ENCODE data around the gene IFFO2.
"Not testable (repeated sequence)": the region's sequence is repeated elsewhere in the genome, so short reads cannot be mapped to it uniquely, and the experiment has no call there.

The IFFO2 gene

DNA sequence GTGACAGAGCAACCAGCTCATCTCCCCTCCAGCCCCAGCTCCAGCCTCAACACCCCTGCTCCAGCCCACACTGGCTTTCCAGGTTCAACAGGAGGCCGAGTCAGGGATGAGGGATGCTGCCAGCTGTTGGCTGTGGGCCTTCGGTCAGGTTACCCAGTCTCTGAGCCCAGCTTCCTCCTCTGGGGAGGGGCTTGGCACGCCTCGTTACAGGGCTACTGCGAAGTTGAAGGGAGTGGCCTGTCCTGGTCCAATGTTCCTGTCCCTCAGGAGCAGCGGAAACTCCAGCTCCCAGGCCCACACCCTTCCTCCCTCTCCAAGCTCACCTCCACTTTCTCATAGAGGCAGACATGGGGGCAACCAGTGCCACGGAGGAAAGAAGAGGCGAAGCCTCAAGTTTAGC lies 81.9 kb downstream of the IFFO2 start:
- DNase-seq (ENCODE audit: low spot score) = no peak

DNA sequence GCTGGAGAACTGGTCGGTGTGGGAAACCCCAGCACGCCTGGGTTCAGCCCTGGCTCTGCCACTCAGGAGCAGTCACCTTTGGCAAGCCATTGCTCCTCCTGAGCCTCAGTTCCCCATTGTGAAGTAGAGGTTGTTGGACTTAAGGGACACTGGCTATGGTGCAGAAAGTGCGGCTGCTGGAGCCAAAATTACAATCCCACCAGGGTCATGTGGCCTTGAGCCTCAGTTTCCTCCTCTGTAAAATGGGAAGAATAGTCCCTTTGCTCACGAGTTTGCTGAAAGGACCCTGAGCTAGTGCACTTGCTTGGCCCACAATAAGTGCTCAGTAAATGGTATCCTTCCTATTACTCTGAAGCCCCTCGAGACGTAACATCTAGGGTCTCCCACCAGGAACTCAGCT lies 82.4 kb downstream of the IFFO2 start:
- no peak for DNase-seq (ENCODE audit: low spot score)

DNA sequence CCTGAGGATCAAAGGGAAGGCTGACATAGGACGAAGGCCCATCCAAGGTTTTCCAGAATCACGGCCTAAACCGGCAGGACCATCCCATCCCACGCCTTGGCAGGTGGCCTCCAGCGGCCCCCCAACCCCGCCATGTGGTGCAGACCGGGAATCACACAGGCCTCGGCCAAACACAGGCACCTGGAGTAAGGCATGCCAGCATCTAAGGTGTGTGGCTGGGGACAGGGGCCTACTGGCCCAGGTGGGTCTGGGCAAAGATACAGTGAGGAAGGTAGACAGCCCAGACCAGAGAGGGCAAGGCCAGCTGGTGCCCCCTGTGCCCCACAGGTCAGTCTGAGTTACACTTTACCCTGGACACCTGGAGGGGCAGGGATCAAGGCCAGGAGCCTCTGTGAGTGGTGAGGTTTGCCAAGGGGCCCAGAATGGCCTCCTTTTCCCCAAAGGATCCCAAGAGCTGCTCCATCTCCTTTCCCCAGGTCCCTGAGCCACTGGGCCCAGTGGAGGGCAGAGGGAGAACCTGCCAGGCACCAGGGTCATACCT lies 84.3 kb downstream of the IFFO2 start:
- DNase-seq (ENCODE audit: low spot score) = no peak

DNA sequence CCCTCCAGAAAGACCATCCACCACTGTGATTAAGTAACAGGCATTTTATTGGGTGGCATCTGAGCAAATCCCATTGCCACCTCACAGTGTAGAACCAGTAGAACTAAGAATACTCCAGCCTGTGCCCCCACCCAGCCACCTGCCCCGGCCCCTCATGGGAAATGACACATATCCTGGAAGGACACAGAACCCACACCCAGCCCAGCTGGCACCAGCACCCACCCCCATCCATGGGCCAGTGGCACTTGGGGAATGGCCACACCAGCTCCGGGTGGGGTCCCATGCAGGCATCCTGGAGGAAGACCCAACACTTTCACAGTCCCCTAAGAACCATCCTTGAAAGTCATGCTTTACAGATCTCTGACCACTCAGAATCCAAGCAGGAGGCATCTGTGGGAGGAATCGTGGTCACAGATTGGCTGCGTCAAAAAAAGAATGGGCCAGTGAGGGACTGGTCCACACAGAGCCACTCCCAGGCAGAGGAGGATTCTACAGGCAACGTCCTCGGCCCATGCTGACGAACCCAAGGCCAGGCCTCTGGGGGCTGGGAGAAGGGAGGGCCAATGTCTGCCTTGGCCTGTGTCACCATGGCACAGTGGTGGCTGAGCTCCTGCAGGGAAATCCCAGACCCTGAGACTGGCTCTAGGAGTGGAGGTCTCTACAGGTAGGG lies 84.9 kb downstream of the IFFO2 start:
- no peak for DNase-seq (ENCODE audit: low spot score)

DNA sequence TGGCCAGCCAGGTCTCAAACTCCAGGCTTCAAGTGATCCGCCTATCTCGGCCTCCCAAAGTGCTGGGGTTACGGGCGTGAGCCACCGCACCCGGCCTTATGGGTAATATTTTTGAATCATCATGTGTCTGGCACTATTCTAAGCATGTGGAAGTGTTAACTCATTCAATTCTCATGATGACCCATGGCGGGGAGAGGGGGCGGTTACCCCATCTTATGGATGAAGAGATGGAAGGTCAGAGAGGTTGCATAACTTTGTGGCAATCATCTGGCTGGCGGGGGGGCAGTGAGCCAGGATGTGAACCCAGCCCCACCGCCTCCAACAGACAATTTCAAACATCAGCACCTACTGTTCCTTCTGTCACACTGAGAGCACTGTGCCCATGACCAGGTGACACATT lies 85.5 kb downstream of the IFFO2 start:
- no peak for DNase-seq (ENCODE audit: low spot score)

DNA sequence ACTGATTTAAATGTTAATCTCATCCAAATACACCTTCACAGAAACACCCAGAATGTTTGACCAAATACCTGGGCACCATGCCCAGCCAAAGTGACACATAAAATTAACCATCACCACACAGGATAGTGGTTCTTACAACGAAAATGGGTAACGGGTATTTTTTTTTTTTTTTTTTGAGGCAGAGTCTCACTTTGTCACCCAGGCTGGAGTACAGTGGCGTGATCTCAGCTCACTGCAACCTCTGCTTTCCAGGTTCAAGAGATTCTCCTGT lies 85.9 kb downstream of the IFFO2 start:
- not testable (repeated sequence) for DNase-seq (ENCODE audit: low spot score)

DNA sequence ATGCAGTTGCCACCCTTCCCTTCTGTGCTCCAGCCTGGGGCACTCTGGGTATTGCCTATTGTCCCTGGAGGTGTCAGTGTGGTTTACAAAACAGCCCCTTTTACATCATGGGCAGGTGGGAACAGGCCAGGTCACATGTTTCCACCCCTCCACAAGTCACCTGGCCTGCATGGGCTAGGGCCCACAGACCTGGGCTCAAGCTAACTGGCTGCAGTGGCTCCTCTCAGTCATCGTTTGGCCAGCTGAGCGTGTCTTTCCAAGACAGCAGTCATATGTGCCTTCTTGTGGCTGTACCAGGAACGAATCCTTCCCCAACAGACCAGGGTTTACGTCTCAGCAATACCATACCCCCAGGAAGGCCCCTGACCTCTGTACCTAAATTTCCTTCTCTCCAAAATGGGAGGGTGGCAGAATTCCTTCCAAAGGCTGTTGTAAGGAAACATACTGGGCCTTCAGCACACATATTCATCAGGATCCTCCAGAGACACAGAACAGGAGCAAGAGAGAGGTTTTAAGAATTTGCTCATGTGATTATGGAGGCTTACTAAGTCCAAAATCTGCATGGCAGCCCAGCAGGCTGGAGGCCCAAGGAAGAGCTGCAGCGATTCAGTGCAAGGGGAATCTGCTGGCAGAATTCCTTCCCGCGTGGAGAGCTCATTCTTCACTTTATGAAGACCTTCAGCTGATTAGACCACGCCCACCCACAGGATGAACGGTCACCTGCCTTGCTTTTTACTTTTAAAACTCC lies 86.5 kb downstream of the IFFO2 start:
- DNase-seq (ENCODE audit: low spot score) = no peak

DNA sequence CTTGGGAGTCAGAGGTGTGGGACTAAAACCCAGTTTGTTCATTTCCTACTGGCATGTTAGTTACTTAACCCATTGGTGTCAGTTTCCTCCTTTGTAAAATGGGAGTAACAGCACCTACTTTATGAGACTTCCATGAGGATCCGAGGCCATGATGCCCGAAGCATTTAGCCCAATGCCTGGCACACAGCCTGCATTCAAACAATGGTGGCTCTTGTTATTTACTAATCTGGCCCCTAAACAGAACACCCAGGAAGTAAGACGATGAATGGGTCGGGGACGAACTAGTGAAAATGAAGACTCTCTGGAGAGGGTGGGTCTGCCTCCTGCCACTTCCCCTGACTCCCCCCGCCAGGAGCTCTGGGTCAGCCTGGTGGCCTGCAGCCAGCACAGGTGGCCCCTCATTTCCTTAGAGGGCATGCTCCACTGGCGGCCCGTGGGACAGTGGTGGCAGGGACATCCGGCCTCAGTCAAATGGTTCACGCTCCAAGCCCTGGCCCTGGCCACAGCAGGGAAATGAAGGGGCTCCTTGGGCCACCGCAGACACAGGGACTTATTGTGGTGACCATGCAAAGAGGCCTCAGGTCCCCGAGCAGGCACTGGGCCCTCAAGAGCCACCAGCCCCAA lies 87.6 kb downstream of the IFFO2 start:
- no peak for DNase-seq (ENCODE audit: low spot score)

DNA sequence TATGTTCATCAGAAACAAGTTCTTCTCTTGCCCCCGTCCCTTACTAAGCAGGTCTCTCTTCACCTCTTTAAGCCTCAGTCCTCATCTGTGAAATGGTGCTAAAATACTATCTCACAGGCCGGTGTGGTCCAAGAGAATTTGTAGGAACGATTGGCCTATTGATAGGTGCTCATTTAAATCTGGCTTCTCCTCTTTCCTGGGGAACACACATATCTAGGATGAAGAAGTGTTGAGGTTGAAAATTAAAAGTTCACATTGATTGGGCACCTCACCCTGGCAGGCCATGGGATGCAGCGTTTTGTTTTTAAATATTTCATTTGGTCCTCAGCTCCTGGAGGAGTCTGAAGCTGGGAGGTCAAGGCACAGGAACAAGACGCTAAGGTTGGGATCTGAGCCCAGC lies 88.1 kb downstream of the IFFO2 start:
- DNase-seq (ENCODE audit: low spot score) = no peak

DNA sequence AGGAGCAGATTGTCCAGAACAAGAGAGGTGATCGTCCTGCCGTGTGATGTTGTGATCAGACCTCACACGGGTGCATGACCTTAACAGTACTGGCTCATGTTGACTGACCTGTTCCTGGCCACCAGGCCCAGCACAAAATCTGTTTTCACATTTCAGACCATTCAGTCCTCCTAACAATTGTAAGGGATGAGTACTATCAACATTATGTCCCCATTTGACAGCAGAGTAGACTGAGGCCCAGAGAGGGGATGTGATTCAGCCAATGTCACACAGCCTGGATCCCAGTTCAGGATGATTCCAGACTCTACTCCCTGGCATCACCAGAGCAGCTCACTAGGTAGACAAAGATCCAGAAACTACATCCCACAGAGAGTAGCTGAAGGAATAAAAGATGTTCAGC lies 89.6 kb downstream of the IFFO2 start:
- DNase-seq (ENCODE audit: low spot score) = no peak

DNA sequence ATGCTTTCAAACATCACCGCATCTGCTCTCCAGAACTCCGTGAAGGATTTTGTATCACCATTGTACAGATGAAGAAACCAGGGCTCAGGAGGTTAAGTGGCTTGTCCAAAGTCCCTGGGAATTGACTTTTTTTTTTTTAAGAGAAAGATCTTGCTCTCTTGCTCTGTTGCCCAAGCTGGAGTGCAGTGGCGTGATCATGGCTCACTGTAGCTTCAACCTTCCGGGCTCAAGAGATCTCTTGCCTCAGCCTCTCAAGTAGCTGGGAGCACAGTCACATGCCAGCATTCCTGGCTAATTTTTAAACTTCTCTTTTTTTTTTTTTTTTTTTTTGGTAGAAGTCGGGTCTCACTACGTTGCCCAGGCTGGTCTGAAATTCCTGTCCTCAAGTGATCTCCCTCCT lies 90.2 kb downstream of the IFFO2 start:
- DNase-seq (ENCODE audit: low spot score) = no peak

DNA sequence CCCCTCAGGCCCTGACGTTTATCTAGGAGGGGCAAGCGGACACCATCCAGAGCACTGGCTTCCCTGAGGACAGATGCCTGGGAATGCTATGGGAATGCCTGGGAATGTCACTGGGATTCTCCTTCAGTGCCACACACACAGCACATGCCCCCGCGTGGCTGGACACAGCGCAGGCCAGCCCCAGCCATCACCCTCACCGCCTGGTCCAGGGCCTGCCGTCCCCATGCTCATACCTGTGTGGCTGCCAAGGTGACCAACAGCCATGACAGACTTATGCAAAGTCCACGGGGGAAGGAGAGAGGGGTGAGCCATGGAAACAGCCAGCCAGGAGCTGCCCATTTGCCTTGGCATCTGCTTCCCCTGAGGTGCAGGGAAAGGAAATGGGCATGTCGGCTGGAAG lies 91.3 kb downstream of the IFFO2 start:
- DNase-seq (ENCODE audit: low spot score) = no peak

DNA sequence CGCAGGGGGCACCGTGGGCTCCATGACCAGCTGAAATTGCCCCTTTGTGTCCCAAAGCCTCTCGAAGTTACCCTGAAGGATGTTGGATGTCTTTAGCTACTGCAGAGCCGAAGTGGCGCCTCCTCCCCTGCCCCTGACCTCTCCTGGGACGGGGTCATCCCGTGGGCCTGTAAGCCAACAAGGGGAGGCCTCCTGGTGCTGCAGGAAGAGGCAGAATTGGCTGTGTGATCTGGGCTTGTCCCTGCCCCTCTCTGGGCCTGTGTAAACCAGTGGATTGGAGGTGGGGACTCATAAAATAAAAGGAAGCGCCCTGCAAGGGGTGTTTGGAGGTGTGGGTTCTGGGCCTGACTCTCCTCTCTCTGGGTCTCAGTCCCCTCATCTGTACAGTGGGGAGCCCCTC lies 94.9 kb downstream of the IFFO2 start:
- DNase-seq (ENCODE audit: low spot score) = no peak

DNA sequence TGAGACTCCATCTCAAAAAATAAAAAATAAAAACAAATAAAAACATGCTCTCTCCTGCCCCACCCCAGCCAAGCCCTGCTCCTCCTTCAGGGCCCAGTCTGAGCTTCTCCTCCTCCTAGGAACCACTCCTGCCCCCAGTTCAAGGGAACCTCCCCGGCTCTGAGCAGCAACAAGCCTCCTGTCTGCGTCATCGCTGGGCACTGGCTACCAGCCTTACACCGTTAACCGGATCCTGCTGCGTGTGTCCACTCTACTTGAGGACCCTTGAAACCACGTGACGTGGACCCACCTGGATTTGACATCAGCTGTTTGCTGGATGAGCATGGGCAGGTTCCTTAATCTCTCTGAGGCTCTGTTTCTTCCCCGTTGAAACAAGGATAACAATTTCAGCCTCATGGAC lies 95.4 kb downstream of the IFFO2 start:
- DNase-seq (ENCODE audit: low spot score) = no peak

DNA sequence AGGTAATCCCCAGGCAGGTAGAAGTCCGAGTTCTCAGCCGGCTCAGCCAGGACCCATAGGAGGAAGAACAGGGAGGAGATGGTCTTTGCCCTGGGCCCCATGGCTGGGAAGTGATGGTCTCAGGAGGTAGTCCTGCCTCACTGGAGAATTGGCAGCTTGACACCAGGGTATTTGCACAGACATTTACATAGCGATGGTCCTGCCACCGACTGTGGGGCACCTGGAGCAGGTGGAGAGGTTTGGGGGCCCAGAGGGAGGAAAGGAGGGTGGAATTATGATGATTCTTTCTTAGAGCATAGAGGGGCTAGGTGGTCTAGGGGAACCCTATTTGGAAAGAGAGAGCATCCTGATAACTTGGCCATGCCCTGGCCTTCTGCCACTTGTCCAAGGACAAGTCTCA lies 96.9 kb downstream of the IFFO2 start, which contains the start of gene TAS1R2:
Gene TAS1R2, minus strand, starts transcription at position 101 of the 400 bp plus-strand sequence. Its CDS starts 0 bp downstream, at position 101.
- no peak for DNase-seq (ENCODE audit: low spot score)

DNA sequence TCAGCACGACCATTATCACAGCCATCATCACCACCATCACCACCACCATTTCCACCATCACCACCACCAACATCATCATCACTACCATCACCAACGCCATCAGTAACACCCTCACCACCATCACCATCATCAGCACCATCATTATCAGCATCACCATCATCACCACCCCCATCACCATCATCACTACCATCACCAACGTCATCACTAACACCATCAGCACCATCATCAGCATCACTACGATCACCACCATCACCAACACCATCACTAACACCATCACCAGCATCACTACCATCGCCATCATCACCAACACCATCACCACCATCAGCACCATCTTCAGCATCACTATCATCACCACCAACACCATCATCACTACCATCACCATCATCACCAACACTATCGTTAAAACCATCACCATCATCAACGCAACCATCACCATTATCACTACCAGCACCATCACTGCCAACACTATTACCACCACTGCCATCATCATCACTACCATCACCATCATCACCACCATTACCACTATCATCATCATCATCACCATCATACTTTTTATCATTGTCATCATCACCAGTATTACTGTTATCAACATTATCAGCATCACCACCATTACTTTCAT lies 98.3 kb downstream of the IFFO2 start:
- DNase-seq (ENCODE audit: low spot score) = no peak

DNA sequence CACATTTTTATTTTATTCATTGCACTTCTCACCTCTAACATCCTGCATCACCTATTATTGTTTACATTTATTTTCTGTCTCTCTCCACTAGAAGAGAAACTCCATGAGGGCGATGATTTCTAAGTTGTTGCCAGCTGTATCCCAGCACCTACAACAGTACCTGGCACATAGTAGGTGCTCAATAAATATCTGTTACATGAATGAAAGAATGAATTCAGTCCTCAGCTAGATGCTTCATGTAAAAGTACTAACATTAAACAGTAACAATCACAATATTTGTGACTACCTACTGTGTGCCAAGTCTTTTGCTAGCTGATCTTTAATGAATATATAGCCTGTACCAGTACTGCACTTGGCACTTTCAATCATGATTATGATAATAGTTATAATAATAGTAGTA lies 100.0 kb downstream of the IFFO2 start:
- DNase-seq (ENCODE audit: low spot score) = no peak

DNA sequence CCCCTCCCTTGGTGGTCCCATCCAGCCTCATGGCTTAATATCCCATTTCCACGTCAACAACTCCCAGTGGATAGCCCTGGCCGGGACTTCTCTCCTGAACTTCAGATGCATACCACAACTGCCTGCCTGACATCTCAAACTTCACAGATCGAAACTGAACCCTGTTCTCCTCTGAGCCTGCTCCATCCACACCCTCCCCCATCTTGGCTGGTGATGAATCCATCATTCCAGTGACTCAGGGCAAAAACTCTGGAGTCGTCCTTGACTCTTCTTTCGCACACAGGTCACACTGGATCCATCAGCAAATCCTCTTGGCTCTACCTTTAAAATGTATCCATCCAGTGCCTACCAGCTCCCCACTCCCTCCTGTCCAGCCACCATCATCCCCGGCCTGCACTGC lies 100.9 kb downstream of the IFFO2 start:
- no peak for DNase-seq (ENCODE audit: low spot score)

DNA sequence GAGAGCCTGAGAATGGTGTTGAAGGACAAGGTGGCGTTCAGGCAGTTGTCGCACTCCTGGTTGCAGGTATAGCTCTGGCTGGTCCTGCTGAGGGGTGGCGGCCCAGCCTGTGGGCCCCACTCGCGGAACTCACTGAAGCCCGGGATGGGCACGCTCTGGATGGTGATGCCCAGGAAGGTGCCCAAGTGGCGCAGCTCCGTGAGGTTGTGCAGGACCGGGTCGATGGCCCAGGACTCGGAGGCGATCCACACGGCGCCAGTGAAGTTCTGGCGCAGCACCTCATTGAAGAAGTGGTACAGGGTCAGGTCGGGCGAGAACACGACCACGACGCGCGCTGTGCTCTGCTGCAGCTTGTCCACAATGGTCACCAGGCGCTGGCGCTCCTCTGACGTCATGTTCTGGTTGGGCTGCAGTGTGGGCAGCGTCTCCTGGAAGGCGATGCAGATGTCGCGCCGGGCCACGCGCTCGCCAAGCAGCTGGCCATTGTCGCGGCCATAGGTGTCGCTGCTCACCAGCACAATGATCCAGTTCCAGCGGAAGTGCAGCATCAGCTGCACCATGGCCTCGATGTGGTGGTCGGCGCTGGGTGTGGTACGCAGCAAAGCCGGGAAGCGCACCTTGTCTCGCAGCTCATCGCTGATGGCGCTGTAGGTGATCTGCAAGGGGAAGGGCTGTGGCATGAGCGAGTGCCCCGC lies 102.0 kb downstream of the IFFO2 start:
- DNase-seq (ENCODE audit: low spot score) = no peak
